8988T (cell line): ENCODE results near the gene ABCC12.

Experiments used
- DNase-seq: peaks from one replicate; pipeline ENCODE4 v3.0.0; 2011

The ABCC12 gene

GRCh38 chr16:48165961-48166578 is 10.3 kb upstream of the ABCC12 start:
- no peak for DNase-seq

GRCh38 chr16:48164907-48165715 is 9.3 kb upstream of the ABCC12 start:
- peak; percentile 77 for DNase-seq

GRCh38 chr16:48162839-48163410 is 7.1 kb upstream of the ABCC12 start:
- DNase-seq: no peak

- DNase-seq: no peak
These were observed 6.1 kb upstream of the ABCC12 start for GRCh38 chr16:48161906-48162305.

- no peak for DNase-seq
These were observed 4.8 kb upstream of the ABCC12 start for GRCh38 chr16:48160575-48160974.

GRCh38 chr16:48158296-48158695 is 2.5 kb upstream of the ABCC12 start:
- no peak for DNase-seq

GRCh38 chr16:48157794-48158193 is 2.0 kb upstream of the ABCC12 start:
- DNase-seq: no peak

GRCh38 chr16:48157302-48157701 is 1.5 kb upstream of the ABCC12 start:
- no peak for DNase-seq

- DNase-seq: peak; percentile 73
These were observed 1.0 kb upstream of the ABCC12 start for GRCh38 chr16:48156790-48157209.

GRCh38 chr16:48153774-48154173 is 2.0 kb downstream of the ABCC12 start:
- DNase-seq: no peak

- no peak for DNase-seq
These were observed 3.6 kb downstream of the ABCC12 start for GRCh38 chr16:48152226-48152625.

- no peak for DNase-seq
These were observed 5.1 kb downstream of the ABCC12 start for GRCh38 chr16:48150707-48151106.

- no peak for DNase-seq
These were observed 9.1 kb downstream of the ABCC12 start for GRCh38 chr16:48146710-48147109.

- no peak for DNase-seq
These were observed 9.7 kb downstream of the ABCC12 start for GRCh38 chr16:48146131-48146530.

GRCh38 chr16:48143812-48144368 is 11.9 kb downstream of the ABCC12 start:
- no peak for DNase-seq

GRCh38 chr16:48140821-48141220 is 15.0 kb downstream of the ABCC12 start:
- DNase-seq: no peak

GRCh38 chr16:48139517-48139916 is 16.3 kb downstream of the ABCC12 start:
- no peak for DNase-seq

GRCh38 chr16:48138543-48138942 is 17.2 kb downstream of the ABCC12 start:
- no peak for DNase-seq

GRCh38 chr16:48137822-48138221 is 18.0 kb downstream of the ABCC12 start:
- no peak for DNase-seq

GRCh38 chr16:48136547-48137360 is 19.0 kb downstream of the ABCC12 start:
- DNase-seq: no peak

- no peak for DNase-seq
These were observed 22.2 kb downstream of the ABCC12 start for GRCh38 chr16:48133455-48134211.

GRCh38 chr16:48132696-48133095 is 23.1 kb downstream of the ABCC12 start:
- no peak for DNase-seq
